Endodermal cell (in vitro differentiated cells): ENCODE data around the gene CXCL17. TPM values are rescaled to one million over a fixed set of nuclear protein-coding genes. Genes with fewer than 3 reads are reported as not detected.

Experiments used
- DNase-seq: peaks from one replicate; pipeline ENCODE4 v3.0.0-alpha.2; 2017
- H3K27ac ChIP-seq: 2 replicates; pipeline ENCODE4 v1.5.1; 2013; ENCODE audit warnings: mild to moderate bottlenecking, low read depth, low read length, moderate library complexity
- H3K27me3 ChIP-seq: 2 replicates; pipeline ENCODE4 v1.6.1; 2013; ENCODE audit warnings: mild to moderate bottlenecking, low read length, moderate library complexity; ENCODE audit not compliant: insufficient read depth, control insufficient read depth, poor library complexity, severe bottlenecking
- H3K36me3 ChIP-seq: 2 replicates; pipeline ENCODE4 v1.7.0; 2013; ENCODE audit warnings: mild to moderate bottlenecking, low read length, moderate library complexity; ENCODE audit not compliant: control insufficient read depth, insufficient read depth
- H3K4me1 ChIP-seq: one replicate; pipeline ENCODE4 v1.7.0; 2013; ENCODE audit warnings: low read length; ENCODE audit not compliant: control insufficient read depth, insufficient read depth
- H3K4me3 ChIP-seq: 2 replicates; pipeline ENCODE4 v1.5.1; 2013; ENCODE audit warnings: mild to moderate bottlenecking, low read length, moderate library complexity
- H3K9ac ChIP-seq: 2 replicates; pipeline ENCODE4 v1.6.1; 2013; ENCODE audit warnings: mild to moderate bottlenecking, low read length, moderate library complexity; ENCODE audit not compliant: poor library complexity, severe bottlenecking; ENCODE audit errors: extremely low read depth
- H3K9me3 ChIP-seq: 2 replicates; pipeline ENCODE4 v1.6.1; 2013; ENCODE audit warnings: mild to moderate bottlenecking, low read length, moderate library complexity; ENCODE audit not compliant: control insufficient read depth
- H3K27ac Mint-ChIP-seq: 2 replicates; pipeline ENCODE4 v1.8.0; 2020; ENCODE audit warnings: mixed read lengths
- H3K27me3 Mint-ChIP-seq: 2 replicates; pipeline ENCODE4 v1.8.0; 2021; ENCODE audit warnings: mild to moderate bottlenecking, mixed read lengths; ENCODE audit not compliant: insufficient read depth
- H3K36me3 Mint-ChIP-seq: 2 replicates; pipeline ENCODE4 v1.8.0; 2020; ENCODE audit warnings: low read depth, mixed read lengths
- H3K4me1 Mint-ChIP-seq: 2 replicates; pipeline ENCODE4 v1.8.0; 2020; ENCODE audit warnings: mixed read lengths
- H3K4me3 Mint-ChIP-seq: 2 replicates; pipeline ENCODE4 v1.8.0; 2020; ENCODE audit warnings: mild to moderate bottlenecking, moderate library complexity, mixed read lengths
- H3K9me3 Mint-ChIP-seq: 2 replicates; pipeline ENCODE4 v1.8.0; 2020; ENCODE audit warnings: mild to moderate bottlenecking, mixed read lengths
- WGBS, 2 experiments: methylation state at CpG; one replicate each; pipeline versions ENCODE4 v1.1.5 to v1.1.7; 2013; ENCODE audit warnings: missing lambda C conversion rate in 2 of 2, mixed read lengths in 1 of 2; ENCODE audit not compliant: insufficient coverage in 1 of 2, insufficient read length in 1 of 2; 5-methylcytosine and 5-hydroxymethylcytosine counted together
- total RNA-seq, 2 donors: library from RNA; stranded (reverse); fragmentation: NEBNext Ultra II Directional in 1 of 2; extraction: Animal tissue kit (Norgen Biotek cat#: 25700) in 1 of 2; gene quantifications; 2 replicates in 1 of 2; 3 replicates in 1 of 2; pipeline ENCODE4 v1.2.1, GENCODE V29; 2021
- TF ChIP-seq, protein P1 (sequence below): fragments of 200-600 bp; sonication (generic); conservative IDR thresholded peaks from 2 replicates; pipeline ENCODE4 v1.5.0; 2021; ENCODE audit warnings: antibody characterized with exemption, mild to moderate bottlenecking

CXCL17 gene
- total RNA-seq, 2 donors from 2014 or later: 0.37 TPM; not detected in 1

DNA sequence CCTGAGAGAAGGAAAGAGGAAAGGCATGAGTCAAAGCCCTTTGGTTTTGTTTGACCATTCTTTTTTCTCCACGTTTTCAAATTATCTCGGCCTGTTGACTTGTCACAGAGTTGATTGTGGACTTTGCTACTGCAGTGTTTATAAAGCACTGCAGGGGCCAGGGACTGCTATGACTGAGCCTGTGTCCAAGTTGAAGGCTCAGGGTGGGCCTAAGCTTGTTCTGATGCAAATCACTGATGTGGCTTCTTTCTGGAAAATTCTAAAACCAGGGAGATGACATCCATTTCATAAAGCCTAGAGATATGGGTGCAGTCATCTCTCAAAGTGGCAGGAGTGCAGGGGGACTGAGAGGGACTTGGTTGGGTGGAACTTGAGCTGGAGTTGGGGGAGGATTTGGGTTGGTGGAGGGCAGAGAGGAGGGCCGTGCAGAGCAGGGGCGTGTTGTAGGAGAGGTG, 1.2 kb upstream of the CXCL17 start:
- Mint-ChIP-seq H3K27me3 (peaks cover 5% of the 10 kb centered on the region), H3K4me1 (peaks cover 50% of the 10 kb centered on the region)
- H3K4me1 ChIP-seq: peaks cover 16% of the 10 kb centered on the region

GRCh38 chr19:42441049-42441445, 1.7 kb downstream of the CXCL17 start:
- Mint-ChIP-seq H3K9me3 (no peaks in the 10 kb centered on the region), H3K4me3 (no peak overlapping the region), H3K27me3 (peaks cover 5% of the 10 kb centered on the region), H3K4me1 (peaks cover 52% of the 10 kb centered on the region), H3K36me3 (no peaks in the 10 kb centered on the region), H3K27ac (no peak overlapping the region)
- Histone ChIP-seq H3K4me1 (peaks cover 16% of the 10 kb centered on the region), H3K4me3 (no peak overlapping the region), H3K27me3 (no peaks in the 10 kb centered on the region), H3K36me3 (no peaks in the 10 kb centered on the region), H3K9me3 (no peaks in the 10 kb centered on the region), H3K9ac (no peak overlapping the region), H3K27ac (no peak overlapping the region)
- TF ChIP-seq, protein P1, sequence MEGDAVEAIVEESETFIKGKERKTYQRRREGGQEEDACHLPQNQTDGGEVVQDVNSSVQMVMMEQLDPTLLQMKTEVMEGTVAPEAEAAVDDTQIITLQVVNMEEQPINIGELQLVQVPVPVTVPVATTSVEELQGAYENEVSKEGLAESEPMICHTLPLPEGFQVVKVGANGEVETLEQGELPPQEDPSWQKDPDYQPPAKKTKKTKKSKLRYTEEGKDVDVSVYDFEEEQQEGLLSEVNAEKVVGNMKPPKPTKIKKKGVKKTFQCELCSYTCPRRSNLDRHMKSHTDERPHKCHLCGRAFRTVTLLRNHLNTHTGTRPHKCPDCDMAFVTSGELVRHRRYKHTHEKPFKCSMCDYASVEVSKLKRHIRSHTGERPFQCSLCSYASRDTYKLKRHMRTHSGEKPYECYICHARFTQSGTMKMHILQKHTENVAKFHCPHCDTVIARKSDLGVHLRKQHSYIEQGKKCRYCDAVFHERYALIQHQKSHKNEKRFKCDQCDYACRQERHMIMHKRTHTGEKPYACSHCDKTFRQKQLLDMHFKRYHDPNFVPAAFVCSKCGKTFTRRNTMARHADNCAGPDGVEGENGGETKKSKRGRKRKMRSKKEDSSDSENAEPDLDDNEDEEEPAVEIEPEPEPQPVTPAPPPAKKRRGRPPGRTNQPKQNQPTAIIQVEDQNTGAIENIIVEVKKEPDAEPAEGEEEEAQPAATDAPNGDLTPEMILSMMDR: no peak
- no peak for DNase-seq
- 98 to 100% methylated on average over 2 of the region's 2 CpGs for WGBS, 2 experiments

More for the DNA sequence above, 1.2 kb upstream of the CXCL17 start:
- H3K36me3 ChIP-seq: no peaks in the 10 kb centered on the region
- H3K4me3 ChIP-seq: no peak overlapping the region
- H3K27me3 ChIP-seq: no peaks in the 10 kb centered on the region
- H3K9me3 Mint-ChIP-seq: no peaks in the 10 kb centered on the region
- TF ChIP-seq, protein P1: no peak
- peak overlapping the region; percentile 85 for H3K27ac Mint-ChIP-seq
- H3K9ac ChIP-seq: no peak overlapping the region
- no peak for DNase-seq
- H3K27ac ChIP-seq: no peak overlapping the region
- 36 to 52% methylated on average over 2 to 4 of the region's 4 CpGs for WGBS, 2 experiments
- H3K36me3 Mint-ChIP-seq: no peaks in the 10 kb centered on the region
- H3K4me3 Mint-ChIP-seq: peak overlapping the region; percentile 11
- H3K9me3 ChIP-seq: no peaks in the 10 kb centered on the region

DNA sequence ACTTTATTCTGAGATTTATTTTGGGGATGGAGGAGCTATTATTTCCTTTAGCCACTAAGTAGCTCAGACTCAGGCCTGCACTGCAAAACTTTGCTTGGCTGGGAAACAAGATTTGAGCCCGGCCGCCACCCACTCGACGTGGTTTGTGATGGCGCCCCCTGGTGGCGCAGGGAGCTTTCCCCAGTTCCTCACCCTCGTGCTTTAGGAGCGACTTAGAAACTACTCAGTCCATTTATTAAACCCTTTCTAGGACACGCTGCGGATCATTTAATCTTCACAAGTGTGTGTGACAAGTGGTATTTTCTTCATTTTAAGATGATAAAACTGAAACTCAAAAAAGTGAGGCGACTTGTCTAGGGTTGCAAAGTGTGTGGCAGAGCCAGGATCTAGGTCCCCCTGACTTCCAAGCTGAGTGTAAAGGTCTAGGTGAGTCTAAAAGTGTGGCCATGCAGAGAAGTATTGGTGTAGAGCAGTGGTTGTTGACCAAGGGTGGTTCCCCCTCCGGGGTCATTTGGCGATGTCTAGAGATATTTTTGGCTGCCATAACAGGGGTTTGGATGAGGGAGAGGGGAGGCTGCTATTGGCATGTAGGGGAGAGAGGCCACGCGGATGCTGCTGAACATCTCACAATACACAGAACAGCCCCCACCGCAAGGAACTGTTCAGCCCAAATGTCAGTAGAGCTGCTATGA, 2.2 kb downstream of the CXCL17 start:
- WGBS, 2 experiments: 39 to 41% methylated on average over 7 to 14 of the region's 16 CpGs

More for the DNA sequence above, 2.2 kb downstream of the CXCL17 start:
- Histone ChIP-seq H3K4me3 (no peak overlapping the region), H3K27me3 (no peaks in the 10 kb centered on the region), H3K9me3 (no peaks in the 10 kb centered on the region), H3K9ac (no peak overlapping the region), H3K4me1 (peaks cover 16% of the 10 kb centered on the region), H3K36me3 (no peaks in the 10 kb centered on the region), H3K27ac (no peak overlapping the region)
- Mint-ChIP-seq H3K4me1 (peaks cover 52% of the 10 kb centered on the region), H3K27ac (no peak overlapping the region), H3K27me3 (peaks cover 9% of the 10 kb centered on the region), H3K4me3 (no peak overlapping the region), H3K9me3 (no peaks in the 10 kb centered on the region), H3K36me3 (no peaks in the 10 kb centered on the region)
- TF ChIP-seq, protein P1: peak; percentile 99
- peak; percentile 92 for DNase-seq
